Glomerular visceral epithelial cell (primary cell): ENCODE data around the gene SMLR1.
A peak's percentile ranks its signal among the peaks of the same experiment; 100 is the strongest.

Source experiments
- DNase-seq: peaks from one replicate; pipeline ENCODE4 v3.0.0-alpha.2; 2016; ENCODE audit errors: extremely low spot score

Gene SMLR1

DNA sequence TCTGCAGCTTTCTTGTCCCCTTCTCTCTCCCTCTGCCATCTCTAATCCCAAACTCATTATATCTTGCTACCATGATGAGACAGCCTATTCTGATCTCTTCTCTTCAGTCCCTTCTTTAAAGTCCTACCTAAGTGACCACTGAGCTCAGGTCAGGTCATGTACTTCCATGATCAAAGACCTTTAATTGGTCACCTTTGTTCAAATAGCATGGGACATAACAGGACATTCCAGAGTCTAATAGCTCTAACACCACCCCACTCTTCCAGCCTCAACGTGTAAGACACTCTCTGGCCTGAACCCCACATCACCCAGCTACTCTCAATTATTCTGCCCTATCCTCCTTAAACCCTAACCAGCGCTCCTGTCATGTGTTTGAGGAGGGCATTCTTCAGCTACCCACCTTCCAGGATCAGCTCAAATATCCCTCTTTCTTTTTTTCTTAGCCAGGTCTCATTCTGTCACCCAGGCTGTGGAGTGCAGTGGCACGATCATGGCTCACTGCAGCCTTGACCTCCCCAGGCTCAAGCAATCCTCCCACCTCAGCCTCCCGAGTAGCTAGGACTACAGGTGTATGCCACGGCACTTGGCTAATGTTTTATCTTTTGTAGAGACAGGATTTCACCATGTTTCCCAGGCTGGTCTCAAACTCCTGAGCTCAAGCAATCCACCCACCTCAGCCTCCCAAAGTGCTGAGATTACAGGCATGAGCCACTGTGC lies 2.1 kb upstream of the SMLR1 start:
- DNase-seq, result no peak

DNA sequence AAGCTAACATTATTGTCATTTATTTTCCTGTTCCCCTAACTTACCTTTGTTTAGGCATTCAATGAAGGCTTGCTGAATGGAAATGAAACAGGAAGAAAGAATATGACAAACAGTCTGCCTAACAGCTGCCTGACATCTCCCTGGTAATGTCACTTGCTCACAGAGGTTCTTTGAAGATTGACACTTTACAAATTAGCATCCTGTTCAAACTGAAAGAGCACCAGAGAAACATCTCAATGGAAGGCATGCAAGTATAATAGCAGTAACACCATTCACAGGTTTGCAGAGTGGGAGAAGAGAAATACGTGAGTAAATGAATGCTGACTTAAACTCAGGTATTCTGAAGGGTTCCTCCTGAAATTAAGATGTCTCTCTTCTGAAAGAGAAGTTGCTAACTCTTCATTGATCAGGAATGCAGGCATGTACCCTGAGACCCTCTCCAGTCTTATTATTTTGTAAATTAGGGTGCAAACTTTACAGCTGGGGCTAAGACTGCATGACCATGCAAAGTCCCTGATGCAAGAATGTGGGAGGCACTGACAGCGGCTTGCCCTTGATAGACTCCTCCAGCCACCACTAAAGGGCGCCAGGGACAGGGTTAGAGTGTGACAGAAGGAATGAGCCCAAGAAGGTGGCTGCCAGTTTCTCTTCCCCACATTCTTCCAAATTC lies 1.3 kb upstream of the SMLR1 start:
- DNase-seq, result no peak

DNA sequence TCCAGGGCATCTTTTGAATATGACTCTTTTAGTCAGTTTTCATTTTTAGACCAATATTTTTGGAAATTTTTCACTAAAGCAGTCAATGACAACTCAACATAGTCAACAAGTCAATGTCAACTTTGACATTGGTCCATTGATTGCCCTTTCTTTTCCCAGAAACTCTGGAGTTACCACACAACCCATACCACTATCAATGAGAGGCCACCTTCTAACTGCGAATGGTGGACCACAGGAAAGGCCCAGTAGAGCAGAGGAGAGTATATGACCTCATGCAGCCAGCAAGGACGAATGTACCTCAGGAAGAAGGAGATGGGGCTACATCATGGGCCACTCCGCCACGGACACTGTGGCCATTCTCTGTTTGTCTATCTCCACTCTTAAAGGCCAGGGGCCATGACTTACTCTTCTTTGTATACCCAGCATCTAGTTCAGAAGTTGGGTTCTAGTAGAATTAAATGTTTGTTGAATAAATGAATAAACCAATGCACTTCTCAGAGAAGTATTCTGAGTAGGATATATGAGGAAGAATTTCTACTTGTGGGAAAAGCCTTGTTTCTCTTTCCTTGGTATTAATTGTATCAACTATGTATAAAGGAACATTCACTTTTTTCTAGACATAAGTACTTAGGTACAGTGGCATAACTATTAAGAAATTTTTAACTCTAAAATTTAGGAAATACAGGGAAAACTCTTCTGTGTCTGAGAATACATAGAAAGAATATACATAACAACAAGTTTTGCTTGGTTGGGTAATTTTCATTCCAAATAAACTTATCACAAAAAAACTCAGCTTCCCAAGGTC lies 562 bp upstream of the SMLR1 start:
- DNase-seq, result no peak

DNA sequence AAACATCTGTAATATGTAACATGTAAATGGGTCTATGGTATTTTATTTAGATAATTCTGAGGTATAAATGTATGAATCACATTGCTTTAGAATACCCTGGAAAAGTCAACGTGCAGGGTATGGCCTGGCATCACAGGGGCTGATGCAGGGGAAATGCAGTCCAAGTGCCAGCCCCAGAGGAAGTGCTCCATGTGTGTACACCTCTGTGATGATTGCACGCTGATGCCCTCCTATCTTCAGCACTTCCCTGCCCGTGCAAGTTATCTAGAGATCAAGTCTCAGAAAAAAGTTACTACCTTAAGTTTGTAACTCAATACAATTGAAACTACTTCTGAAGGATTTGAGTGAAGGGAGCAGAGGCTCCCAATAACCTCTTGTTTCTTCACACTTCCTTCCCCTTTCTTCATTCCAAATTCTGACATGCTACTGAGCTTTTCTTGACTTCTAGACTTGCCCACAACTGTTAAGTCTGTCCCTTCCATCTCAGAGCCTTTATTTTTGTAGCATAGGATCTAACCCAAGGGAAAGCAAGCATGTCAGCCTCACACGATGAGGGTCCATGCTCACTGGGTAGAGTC lies 2.2 kb downstream of the SMLR1 start:
- no peak for DNase-seq

DNA sequence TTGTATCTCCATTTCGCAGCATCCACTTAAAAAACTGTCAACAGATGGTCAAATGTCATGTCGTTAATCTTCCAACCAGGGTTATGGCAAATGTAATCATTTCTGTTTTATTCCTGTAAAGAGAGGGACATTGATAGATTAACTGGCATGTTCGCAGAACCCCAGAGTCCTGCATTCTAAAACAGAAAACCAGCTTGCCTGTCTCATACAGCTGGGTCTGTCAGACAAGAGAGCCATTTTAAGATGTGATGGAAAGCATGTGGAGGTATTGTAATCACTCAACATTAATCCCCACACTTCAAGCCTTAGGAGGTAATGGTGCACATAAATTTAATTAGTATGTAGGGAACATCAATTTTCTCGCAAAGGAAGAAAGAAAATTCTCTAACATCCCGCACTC lies 4.4 kb downstream of the SMLR1 start:
- no peak for DNase-seq

DNA sequence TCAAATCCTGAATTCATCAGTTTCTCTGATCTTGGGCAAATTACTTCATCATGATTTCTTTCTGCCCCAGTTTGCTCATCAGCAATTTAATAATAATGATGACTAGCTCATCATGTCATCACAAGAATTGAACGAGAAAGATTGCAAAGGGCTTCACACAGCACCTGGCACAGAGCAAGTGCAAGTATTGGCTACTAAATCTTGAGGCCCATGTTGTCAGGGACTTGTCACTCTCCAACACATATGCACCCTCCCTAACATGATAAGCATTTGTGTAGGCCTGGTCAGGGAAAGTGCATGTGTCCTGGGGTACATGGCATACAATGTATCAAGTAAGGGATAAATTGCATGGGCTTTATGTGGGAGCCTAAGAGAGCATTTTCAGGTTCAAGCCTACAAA lies 6.4 kb downstream of the SMLR1 start:
- no peak for DNase-seq

DNA sequence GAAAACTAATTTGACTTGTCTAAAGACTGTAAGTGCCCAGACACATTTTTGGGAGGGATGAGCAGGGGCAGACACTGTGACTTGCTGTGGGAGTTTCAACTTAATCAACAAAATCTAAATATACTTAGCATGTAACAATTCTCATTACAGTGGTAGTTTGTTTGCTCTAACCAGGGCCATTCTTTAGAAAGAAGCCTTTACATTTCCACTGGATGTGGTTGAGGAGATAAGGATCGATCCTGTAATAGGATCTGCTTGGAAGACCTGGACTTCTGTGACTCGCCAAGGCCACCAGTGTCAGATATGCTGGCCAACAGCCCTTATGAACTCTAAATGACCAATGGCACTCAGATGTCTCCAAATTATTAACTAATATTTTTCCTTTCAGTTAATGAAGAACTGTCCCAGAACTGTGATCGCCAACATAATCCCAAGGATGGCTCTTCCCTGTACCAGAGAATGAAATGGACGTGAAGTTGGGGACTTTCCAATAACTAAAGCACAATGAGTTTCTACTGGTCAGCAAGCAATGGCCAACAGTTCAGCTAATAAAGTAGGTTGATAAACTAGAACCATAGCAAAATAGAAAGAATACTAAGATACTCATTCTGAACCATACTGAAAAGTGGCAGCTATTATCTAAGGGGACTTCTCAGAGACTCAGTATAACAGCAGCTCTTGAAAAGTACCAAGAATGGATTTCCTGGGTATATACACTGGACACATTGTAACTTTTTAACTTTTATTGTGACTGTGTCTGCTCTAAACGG lies 7.5 kb downstream of the SMLR1 start:
- DNase-seq, result no peak

DNA sequence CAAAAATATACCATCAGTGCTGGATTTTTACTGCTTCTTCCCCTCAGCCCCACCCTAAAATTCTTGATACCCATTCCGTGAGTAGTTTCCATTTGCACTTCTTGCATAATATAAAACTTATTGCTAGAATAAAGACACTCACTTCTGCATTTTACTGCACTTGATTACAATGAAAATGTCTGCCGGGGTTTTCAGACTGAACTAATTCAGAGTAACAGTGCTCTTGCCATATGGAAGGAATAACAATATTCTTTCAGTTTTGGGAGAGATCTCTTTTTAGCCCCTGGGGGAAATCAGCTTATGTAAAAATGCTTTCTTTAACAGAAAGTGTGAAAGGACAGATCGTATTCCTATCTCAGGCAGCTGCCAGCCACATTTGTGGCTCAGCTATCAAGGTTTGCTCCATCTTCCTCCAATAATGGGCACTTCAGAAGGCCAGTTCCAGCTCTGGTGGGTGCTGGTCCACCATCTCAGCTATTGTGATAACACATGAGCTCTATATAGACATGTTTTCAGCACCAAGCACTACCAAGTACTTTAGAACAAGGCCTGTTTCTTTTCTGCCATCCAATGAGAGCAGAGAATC lies 8.9 kb downstream of the SMLR1 start:
- DNase-seq, result no peak

DNA sequence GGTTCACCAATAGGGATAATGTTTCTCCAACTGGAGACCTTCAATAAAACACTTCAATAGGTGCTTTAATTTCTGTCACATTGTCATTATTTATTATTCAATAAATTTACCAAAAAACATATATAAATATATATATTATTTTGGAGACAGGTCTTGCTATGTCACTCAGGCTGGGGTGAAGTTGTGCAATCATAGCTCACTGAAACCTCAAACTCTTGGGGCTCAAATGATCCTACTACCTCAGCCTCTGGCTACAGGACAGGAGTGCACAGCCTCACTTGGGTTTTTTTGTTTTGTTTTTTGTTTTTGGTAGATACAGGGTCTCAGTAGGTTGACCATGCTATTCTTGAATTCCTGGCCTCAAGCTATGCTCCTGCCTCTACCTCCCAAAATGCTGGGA lies 9.9 kb downstream of the SMLR1 start:
- no peak for DNase-seq

DNA sequence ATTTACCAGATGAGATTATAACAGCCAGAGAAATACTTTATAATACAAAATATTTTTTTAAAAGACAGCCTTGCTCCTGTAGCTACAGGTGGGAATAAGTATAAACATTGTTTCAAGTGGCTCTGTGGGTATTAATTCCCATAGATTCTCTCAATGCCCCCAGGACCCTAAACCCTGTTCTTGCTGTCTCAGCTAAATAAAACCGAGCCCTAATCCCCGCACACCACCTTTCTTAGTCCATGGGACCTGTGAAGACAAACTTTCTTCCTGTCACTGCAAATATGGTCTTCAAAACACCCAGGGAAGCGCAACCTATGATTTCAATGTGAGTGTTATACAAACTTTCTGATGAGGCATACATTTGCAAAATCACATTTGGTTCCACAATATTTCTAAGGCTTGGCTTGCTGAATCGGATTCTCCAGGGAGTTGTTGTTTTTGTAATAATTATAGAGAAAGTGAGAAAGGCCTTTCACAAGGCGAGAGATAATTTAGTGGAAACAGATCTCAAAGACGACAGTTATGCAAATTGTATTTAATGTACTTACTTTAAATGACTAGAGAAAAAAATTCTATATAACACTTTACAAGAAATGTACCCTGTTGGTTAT lies 11.1 kb downstream of the SMLR1 start:
- no peak for DNase-seq

DNA sequence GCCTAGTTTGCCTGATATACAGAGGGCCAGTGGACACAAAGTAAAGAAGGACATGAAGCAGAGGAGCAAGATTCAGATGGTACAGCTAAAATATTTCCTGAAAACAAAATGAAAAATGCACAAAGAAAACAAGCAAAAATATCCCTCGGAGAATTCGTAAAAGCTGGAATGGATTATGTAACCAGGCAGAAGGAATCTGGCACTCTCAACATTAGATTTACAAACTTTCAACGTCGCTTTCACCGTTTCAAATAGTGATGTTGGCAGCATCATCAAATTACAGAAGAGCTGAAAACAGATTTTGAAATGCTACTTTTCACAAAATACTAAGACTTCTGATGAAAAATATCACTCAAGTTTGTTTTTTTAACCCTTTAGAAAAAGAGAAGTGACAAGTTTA lies 11.7 kb downstream of the SMLR1 start:
- no peak for DNase-seq

DNA sequence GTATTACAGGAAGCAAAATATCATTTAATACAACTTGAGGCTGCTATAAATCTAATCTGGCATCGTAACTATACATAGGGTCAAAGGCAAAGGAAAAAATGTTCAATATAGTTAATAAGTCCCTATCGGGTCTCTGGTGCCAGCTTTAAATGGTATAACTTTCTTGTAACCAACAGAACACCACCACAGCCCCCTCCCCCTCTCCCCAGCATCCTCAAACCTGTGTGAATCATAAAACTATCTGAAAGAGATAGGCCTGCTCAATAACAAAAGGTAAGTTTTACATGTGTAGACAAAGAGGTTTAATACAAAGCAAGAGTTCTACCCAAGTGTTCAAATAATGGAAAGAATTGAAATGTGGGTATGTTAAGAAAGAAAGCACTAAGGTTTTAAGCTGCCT lies 12.2 kb downstream of the SMLR1 start:
- DNase-seq, result no peak

DNA sequence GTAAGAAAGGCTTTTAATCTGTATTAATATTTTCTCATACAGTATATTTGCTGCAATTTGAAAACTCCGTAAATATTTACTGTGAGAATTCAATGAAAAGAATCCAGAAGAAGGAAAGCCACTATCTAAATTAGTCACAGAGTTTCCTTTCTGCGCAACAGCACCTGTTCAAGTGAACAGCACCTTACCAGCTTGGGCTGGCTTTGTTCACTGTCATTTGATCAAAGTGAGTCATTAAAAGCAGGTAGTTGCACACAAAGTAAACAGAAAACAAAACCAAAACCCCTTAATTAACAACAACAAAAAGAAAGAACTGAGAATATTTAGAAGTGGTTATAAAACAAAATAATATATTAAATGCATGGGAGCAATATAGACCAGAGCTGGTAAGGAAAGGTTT lies 12.8 kb downstream of the SMLR1 start:
- no peak for DNase-seq

DNA sequence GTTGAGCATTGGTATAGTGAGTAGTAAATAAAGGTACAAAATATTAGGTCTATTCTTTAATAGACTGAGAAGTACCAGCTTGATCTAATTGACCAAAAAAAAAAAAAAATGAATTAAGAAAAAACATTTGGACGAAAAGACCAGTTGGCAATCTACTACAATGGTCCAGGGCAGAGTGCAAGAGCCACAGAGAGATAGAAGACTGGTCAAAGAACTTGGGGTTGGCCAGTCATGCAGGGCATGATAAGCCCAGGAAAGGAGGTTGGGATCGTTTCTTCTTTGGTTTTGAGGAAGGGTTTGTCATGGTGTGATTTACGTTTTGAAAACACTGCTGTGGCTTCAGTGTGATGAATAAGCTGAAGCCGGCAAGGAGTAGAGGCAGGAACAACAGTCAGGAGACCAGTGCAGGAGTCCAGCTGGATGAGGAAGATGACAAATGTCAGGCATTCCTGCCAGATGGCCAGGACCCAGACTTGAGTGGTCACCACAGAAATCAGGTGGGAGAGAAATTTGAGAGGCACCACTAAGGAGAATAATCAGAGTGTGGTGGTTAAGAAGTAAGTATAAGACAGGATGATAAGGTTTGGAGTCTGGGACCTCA lies 14.0 kb downstream of the SMLR1 start:
- no peak for DNase-seq

DNA sequence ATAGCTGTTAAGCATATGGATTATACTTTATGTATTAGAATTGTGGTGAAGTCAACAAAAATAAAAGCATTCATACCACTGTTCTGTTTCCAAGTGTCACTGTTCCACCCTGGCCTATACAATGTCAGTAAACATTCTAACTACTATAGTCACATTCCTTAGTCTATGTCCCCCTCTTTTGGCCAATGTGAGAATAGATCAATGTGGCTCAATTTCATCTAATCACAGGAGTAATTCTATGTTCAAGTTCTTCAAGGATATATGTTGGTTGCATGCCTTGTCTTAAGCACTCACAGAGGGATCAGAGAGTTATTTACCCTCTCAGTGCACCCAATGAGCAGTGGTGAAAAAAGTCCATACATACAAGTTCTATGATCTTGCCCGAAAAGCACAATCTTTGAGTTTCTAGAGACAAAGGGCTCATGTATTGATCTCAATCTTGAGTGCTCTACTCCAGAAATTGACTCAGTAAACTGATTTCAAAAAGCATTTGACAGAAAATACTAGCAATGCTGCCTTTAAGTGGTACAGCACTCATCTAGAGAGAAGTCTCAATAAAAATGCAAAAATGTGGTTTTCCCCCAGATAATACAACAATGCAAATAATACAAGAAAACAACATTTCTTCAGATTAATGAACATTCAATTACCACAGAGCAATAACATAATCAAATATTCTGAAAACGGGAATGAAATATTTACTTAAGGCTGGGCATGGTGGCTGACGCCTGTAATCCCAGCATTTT lies 16.5 kb downstream of the SMLR1 start:
- peak; percentile 12 for DNase-seq

DNA sequence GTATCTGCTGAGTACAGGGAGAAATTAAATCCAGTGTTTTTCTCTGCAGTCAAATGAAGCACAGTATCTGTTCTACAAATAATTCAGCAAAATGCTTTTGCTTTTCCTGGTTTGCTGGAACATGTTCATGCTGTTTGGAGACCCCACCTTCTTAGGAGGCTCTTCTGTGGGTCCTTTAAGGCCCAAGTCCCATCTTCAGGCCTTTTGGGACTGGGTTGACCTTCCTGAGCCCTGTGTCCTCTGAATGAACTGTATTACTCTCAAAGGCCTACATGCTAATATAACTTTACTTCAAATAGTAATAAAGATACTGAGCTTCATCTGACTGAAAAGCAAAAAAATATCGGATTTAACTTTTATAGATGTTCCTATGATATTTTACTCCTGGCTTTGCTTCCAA lies 19.3 kb downstream of the SMLR1 start:
- no peak for DNase-seq

DNA sequence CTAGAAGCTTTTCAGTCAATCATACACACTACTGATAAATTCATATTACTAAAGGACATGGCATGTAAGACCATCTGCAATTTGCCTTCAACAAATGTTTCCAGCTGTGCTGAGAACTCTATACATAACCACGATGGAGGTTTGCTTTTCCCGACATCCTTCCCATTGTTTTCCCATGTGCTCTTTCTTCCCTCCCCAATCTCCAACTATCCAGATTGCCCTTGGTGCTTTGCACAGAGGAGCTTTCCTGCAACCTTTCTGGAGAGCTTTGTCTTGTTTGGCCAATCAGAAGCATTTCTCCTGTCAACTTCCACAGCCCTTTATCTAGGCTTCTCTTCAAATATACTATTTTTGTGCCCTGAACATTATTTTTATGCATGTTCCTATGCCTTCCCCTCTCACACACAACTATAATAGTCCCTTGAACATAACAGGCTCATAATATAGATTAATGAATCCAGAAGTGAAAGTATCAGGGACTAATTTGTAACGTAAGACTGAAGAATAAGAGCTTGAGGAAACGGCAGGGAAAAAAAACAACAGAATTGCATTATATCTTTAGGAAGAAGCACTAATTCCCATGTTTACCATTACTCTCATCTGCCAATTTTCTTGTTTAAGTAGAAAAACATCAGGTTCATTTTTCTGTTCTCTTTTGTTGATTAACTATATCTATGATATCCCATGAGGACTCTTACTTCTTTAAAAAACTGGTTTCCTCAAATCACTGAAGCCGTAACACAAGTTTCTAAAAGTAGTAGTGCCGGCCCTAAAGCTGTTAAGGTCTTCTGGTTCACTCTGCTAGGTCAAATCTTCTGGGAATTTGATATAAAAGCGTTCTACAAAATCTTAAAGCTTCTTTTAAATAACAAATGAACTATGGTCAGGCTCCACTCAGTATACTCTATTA lies 20.1 kb downstream of the SMLR1 start:
- DNase-seq, result no peak

DNA sequence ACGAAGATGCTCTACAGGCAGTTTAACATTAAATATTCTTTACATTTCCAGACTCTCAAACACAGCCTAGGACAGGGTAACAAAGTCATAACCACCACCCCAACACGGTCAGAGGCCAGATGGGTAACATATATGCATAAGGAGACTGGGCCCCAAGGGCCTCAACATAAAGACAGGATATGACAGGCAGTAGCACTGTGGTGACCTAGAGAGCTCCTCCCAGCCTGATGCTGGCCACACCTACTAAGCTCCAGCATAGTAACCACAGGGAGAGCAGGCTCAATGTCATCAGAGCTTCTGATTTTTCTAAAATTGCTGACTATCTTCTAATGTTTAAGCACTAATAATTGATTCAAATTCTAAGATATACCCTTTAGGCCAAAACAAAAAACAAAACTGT lies 21.7 kb downstream of the SMLR1 start:
- no peak for DNase-seq

DNA sequence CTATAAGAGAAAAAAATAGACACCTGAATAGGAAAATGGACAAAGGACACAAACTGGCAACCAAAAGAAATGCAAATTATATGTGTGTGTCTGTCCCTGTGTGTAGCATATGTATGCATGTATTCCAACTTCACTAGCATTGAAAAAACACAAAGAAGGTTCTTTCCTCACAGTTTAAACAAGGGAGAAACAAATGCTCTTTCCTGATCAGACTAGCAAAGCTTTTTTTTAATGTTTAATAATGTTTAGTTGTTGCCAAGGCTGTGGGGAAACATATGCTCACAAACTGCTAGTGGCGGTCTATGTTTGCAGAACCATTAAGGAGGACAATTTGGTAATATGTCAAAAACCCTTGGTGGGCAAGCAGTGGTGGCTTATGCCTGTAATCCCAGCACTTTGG lies 22.4 kb downstream of the SMLR1 start:
- no peak for DNase-seq
